GM20431 (cell line): Measurements from ENCODE around the gene ZNF800.
"Not testable (repeated sequence)": the region's sequence is repeated elsewhere in the genome, so short reads cannot be mapped to it uniquely, and the experiment has no call there.

ENCODE experiments used
- in situ Hi-C: fragments of 300-500 bp; cut with MseI, MboI; formaldehyde crosslinking; loops from one replicate; pipeline ENCODE4 v1.15.0; 2020; ENCODE audit warnings: low sequenced_read_pairs; ENCODE audit not compliant: unreplicated experiment

Gene ZNF800

GRCh38 chr7:127392566-127393367 is at the start of gene ZNF800:
ZNF800 (minus strand) TSS chr7:127392708; CDS start chr7:127391557, 1,151 bp downstream.
- in situ Hi-C loops, result no loop called here

GRCh38 chr7:127440206-127440605 is 47.7 kb upstream of the ZNF800 start:
- in situ Hi-C loops, result loop anchor here (25.0 kb wide), 1 partner anchor 103 kb away; no protein-coding TSS in a partner anchor

- in situ Hi-C loops, result loop anchor here (25.0 kb wide), 1 partner anchor 102 kb away; no protein-coding TSS in a partner anchor
Observed at GRCh38 chr7:127438836-127439235, 46.3 kb upstream of the ZNF800 start.

- in situ Hi-C loops, result loop anchor here (25.0 kb wide), 1 partner anchor 101 kb away; no protein-coding TSS in a partner anchor
Observed at GRCh38 chr7:127437837-127438236, 45.3 kb upstream of the ZNF800 start.

GRCh38 chr7:127437241-127437640 is 44.7 kb upstream of the ZNF800 start:
- in situ Hi-C loops, result loop anchor here (25.0 kb wide), 1 partner anchor 100 kb away; no protein-coding TSS in a partner anchor

GRCh38 chr7:127429281-127429680 is 36.8 kb upstream of the ZNF800 start:
- in situ Hi-C loops, result loop anchor here (25.0 kb wide), 1 partner anchor 92 kb away; no protein-coding TSS in a partner anchor

- in situ Hi-C loops, result no loop called here
Observed at GRCh38 chr7:127419196-127419595, 26.7 kb upstream of the ZNF800 start.

- in situ Hi-C loops, result no loop called here
Observed at GRCh38 chr7:127418459-127418858, 26.0 kb upstream of the ZNF800 start.

- in situ Hi-C loops, result no loop called here
Observed at GRCh38 chr7:127417346-127417745, 24.8 kb upstream of the ZNF800 start.

- in situ Hi-C loops, result no loop called here
Observed at GRCh38 chr7:127415060-127415742, 22.7 kb upstream of the ZNF800 start.

GRCh38 chr7:127413962-127414361 is 21.5 kb upstream of the ZNF800 start:
- in situ Hi-C loops, result no loop called here

GRCh38 chr7:127413326-127413725 is 20.8 kb upstream of the ZNF800 start:
- in situ Hi-C loops, result no loop called here

- in situ Hi-C loops, result no loop called here
Observed at GRCh38 chr7:127411176-127411575, 18.7 kb upstream of the ZNF800 start.

GRCh38 chr7:127409629-127410028 is 17.1 kb upstream of the ZNF800 start:
- in situ Hi-C loops, result no loop called here

- in situ Hi-C loops, result no loop called here
Observed at GRCh38 chr7:127404286-127405072, 12.0 kb upstream of the ZNF800 start.

- in situ Hi-C loops, result no loop called here
Observed at GRCh38 chr7:127396184-127396583, 3.7 kb upstream of the ZNF800 start.

- in situ Hi-C loops, result not testable (repeated sequence)
Observed at GRCh38 chr7:127395104-127395503, 2.6 kb upstream of the ZNF800 start.

- in situ Hi-C loops, result no loop called here
Observed at GRCh38 chr7:127393368-127394058, 1.0 kb upstream of the ZNF800 start.

- in situ Hi-C loops, result no loop called here
Observed at GRCh38 chr7:127392182-127392565, 334 bp downstream of the ZNF800 start.
